OCI-LY3 (cell line): ENCODE results near the gene CCDC102B.

Source experiments
- EZH2phosphoT487 ChIP-seq: fragments of 200-600 bp; shearing (Covaris generic); IDR thresholded peaks from 2 replicates; pipeline ENCODE4 v1.6.1; 2018; ENCODE audit warnings: antibody characterized with exemption, mixed run types, low read depth
- TF ChIP-seq, protein P1 (sequence below): fragments of 200-600, 300-600 bp; sonication (generic); IDR thresholded peaks from 2 replicates; pipeline ENCODE4 v1.5.1; 2014; ENCODE audit warnings: antibody characterized with exemption, low read length, low read depth

DNA sequence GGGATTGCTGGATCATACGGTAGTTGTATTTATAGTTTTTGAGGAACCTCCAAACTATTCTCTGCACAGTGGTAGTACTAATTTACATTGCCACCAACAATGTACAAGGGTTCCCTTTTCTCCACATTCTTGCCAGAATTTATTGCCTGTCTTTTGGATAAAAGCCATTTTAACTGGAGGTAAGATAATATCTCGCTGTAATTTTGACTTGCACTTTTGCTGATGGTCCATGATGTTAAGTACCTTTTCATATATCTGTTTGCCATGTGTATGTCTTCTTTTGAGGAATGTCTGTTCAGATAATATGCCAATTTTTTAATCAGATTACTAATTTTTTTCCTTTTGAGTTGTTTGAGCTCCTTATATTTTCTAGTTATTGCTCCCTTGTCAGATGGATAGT lies 158.8 kb downstream of the CCDC102B start:
- TF ChIP-seq, protein P1, sequence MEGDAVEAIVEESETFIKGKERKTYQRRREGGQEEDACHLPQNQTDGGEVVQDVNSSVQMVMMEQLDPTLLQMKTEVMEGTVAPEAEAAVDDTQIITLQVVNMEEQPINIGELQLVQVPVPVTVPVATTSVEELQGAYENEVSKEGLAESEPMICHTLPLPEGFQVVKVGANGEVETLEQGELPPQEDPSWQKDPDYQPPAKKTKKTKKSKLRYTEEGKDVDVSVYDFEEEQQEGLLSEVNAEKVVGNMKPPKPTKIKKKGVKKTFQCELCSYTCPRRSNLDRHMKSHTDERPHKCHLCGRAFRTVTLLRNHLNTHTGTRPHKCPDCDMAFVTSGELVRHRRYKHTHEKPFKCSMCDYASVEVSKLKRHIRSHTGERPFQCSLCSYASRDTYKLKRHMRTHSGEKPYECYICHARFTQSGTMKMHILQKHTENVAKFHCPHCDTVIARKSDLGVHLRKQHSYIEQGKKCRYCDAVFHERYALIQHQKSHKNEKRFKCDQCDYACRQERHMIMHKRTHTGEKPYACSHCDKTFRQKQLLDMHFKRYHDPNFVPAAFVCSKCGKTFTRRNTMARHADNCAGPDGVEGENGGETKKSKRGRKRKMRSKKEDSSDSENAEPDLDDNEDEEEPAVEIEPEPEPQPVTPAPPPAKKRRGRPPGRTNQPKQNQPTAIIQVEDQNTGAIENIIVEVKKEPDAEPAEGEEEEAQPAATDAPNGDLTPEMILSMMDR, result no peak
- TF ChIP-seq EZH2phosphoT487, result no peak
